C1 segment of cervical spinal cord (tissue), 14 donors: ENCODE results near the gene PSMD3.
"Not testable (repeated sequence)": the region's sequence is repeated elsewhere in the genome, so short reads cannot be mapped to it uniquely, and the experiment has no call there.

Experiments used
- DNase-seq, 14 donors: peaks; one replicate each; lab custom pipeline; 2025; lab: John Stamatoyannopoulos, UW

PSMD3 gene

DNA sequence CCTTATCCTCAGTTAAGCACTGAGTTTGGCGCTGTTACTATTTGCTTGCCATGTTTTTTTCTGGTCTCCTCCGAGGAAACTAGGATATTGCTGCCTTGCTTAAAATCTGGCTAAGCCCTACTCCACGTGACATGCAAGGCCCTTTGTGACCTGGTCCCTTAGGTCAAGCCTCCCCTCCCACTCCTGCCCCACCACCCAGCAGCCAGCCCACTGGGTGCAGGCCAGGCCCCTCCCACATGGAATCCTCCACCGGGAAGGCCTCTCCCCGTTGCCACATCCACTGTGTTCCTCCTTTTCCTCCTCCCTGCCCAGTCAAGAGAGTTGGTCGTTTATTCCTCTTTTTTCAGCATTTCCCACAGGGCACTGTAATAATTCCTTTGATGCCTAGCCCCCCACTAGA lies 16.2 kb downstream of the PSMD3 start:
- no peak for DNase-seq

DNA sequence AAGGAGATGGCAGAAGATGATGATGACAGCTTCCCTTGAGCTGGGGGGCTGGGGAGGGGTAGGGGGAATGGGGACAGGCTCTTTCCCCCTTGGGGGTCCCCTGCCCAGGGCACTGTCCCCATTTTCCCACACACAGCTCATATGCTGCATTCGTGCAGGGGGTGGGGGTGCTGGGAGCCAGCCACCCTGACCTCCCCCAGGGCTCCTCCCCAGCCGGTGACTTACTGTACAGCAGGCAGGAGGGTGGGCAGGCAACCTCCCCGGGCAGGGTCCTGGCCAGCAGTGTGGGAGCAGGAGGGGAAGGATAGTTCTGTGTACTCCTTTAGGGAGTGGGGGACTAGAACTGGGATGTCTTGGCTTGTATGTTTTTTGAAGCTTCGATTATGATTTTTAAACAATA lies 16.9 kb downstream of the PSMD3 start:
- DNase-seq, result no peak

DNA sequence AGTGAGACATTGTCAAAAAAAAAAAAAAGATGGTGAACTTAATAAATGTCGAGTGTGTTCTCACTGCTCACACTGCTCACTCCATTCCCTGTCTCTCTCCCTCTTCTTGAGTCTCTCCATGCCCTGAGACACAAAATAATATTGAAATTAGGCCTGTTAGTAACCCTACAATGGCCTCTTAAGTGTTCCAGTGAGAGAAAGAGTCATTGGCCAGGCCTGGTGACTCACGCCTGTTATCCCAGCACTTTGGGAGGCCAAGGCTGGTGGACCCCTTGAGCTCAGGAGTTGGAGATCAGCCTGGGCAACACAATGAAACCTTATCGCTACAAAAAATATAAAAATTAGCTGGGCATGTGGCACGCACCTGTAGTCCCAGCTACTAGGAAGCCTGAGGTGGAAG lies 18.5 kb downstream of the PSMD3 start:
- no peak for DNase-seq

DNA sequence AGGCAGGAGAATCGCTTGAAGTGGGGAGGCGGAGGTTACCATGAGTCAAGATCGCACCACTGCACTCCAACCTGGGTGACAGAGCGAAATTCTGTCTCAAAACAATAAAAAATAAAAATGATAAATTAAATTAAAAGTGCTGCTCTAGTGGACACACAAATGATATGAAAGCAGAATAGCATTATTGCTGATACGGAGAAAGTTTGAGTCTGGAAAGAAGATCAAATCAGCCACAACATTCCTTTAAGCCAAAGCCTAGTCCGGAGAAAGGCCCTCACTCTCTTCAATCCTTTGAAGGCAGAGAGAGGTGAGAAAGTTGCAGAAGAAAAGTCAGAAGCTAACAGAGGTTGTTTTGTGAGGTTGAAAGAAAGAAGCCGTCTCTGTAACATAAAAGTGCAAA lies 19.6 kb downstream of the PSMD3 start:
- DNase-seq, result no peak

DNA sequence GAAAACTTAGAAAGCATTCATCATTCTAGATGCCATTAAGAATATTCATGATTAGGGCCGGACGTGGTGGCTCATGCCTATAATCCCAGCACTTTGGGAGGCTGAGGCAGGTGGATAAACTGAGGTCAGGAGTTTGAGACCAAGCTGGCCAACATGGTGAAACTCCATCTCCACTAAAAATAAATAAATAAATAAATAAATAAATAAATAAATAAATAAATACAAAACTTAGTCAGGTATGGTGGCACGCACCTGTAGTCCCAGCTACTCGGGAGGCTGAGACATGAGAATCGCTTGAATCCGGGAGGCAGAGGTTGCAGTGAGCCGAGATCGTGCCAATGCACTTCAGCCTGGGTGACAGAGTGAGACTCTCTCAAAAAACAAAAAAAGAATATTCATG lies 20.7 kb downstream of the PSMD3 start:
- not testable (repeated sequence) for DNase-seq

DNA sequence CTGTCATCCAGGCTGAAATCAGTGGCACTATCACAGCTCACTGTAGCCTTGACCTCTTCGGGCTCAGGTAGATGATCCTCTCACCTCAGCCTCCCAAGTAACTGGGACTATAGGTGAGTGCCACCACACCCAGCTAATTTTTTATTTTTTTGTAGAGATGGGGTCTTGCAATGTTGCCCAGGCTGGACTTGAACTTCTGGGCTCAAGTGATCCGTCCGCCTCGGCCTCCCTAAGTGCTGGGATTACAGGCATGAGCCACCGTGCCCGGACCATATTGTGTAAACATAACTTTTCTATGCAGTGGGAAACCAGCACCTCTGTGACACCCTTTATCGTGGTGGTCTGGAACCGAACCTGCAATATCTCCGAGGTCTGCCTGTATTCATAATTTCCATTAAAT lies 23.5 kb downstream of the PSMD3 start:
- no peak for DNase-seq

DNA sequence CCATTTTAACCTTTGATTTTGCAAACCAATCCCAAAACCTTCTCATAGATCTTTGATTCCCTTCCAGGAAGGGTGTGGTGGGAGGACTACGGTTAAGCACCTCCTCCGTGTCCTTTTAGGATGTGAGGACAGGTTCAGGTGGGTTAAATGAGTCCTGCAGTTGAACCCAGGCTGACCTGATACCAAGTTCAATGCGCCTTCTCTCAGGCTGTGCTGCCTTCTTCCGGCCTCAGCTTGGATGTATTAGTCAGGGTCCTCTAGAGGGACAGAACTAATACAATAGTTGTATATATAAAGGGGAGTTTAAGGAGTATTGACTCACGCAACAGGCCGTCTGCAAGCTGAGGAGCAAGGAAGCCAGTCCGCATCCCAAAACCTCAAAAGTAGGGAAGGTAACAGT lies 24.1 kb downstream of the PSMD3 start:
- no peak for DNase-seq

DNA sequence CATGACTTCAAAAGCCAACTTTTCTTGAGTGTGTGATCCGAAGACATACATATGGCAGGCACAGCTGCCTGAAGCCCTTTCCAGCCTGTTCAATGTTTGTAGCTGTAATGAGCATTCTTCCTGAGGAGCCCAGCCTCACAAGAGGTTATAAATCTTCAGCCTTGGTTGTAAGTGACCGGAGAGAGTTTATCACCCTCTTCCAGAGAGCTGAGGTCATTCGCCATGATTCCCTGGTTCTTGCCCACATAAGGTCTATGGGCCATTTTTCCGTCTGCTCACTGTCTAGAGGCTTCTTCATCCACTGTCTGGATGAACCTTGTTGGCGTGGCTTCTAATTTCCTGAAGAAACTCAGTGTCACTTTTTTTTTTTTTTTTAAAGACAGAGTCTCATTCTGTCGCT lies 24.9 kb downstream of the PSMD3 start:
- DNase-seq, result no peak

DNA sequence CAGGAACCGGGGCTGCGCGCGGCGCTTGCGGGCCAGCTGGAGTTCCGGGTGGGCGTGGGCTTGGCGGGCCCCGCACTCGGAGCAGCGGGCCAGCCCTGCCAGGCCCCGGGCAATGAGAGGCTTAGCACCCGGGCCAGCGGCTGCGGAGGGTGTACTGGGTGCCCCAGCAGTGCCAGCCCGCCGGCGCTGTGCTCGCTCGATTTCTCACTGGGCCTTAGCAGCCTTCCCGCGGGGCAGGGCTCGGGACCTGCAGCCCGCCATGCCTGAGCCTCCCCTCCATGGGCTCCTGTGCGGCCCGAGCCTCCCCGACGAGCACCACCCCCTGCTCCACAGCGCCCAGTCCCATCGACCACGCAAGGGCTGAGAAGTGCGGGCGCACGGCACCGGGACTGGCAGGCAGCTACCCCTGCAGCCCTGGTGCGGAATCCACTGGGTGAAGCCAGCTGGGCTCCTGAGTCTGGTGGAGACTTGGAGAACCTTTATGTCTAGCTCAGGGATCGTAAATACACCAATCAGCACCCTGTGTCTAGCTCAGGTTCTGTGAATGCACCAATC lies 30.4 kb downstream of the PSMD3 start:
- not testable (repeated sequence) for DNase-seq

DNA sequence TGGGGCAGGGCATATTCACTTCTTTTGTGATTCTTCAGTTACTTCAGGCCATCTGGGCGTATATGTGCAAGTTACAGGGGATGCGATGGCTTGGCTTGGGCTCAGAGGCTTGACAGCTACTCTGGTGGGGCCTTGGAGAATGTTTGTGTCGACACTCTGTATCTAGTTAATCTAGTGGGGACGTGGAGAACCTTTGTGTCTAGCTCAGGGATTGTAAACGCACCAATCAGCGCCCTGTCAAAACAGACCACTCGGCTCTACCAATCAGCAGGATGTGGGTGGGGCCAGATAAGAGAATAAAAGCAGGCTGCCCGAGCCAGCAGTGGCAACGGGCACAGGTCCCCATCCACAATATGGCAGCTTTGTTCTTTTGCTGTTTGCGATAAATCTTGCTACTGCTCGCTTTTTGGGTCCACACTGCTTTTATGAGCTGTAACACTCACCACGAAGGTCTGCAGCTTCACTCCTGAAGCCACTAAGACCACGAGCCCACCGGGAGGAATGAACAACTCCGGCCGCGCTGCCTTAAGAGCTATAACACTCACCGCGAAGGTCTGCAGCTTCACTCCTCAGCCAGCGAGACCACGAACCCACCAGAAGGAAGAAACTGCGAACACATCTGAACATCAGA lies 31.5 kb downstream of the PSMD3 start:
- not testable (repeated sequence) for DNase-seq

DNA sequence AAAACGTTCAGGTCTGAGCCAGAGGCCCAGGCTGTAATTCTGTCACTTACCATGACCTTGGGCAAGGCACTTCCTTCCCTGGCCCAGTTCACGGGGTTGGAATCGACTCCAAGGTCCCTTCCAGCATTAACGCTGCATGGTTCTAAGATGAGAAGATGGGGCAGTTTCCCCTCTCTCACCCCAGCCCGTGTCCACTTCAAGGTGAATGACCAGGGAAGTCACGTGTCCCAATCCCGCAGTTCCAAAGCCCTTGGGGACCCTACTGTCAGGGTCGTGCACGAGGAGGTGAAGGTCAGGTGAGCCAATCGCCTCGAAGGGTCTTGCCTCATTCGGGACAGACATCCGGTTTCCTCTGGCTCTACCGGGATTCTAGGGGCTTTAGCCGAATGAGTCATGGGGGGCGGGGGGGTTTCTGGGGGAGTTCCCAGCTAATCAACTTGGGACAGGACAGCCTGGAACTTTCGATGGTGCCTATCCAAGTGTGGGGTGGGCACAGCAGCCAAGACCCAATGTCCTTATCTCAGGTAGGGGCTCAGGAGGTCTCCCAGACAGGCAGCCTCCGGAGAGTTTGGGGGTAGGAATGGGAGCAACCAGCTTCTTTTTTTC lies 33.9 kb downstream of the PSMD3 start:
- DNase-seq, result no peak

DNA sequence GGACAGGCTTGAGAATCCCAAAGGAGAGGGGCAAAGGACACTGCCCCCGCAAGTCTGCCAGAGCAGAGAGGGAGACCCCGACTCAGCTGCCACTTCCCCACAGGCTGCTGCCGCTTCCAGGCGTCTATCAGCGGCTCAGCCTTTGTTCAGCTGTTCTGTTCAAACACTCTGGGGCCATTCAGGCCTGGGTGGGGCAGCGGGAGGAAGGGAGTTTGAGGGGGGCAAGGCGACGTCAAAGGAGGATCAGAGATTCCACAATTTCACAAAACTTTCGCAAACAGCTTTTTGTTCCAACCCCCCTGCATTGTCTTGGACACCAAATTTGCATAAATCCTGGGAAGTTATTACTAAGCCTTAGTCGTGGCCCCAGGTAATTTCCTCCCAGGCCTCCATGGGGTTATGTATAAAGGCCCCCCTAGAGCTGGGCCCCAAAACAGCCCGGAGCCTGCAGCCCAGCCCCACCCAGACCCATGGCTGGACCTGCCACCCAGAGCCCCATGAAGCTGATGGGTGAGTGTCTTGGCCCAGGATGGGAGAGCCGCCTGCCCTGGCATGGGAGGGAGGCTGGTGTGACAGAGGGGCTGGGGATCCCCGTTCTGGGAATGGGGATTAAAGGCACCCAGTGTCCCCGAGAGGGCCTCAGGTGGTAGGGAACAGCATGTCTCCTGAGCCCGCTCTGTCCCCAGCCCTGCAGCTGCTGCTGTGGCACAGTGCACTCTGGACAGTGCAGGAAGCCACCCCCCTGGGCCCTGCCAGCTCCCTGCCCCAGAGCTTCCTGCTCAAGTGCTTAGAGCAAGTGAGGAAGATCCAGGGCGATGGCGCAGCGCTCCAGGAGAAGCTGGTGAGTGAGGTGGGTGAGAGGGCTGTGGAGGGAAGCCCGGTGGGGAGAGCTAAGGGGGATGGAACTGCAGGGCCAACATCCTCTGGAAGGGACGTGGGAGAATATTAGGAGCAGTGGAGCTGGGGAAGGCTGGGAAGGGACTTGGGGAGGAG lies 34.7 kb downstream of the PSMD3 start, which contains the start of gene CSF3:
Gene CSF3, plus strand, starts transcription at position 436 of the 993 bp plus-strand sequence. Its CDS starts 35 bp downstream, at position 471.
- DNase-seq, result no peak

DNA sequence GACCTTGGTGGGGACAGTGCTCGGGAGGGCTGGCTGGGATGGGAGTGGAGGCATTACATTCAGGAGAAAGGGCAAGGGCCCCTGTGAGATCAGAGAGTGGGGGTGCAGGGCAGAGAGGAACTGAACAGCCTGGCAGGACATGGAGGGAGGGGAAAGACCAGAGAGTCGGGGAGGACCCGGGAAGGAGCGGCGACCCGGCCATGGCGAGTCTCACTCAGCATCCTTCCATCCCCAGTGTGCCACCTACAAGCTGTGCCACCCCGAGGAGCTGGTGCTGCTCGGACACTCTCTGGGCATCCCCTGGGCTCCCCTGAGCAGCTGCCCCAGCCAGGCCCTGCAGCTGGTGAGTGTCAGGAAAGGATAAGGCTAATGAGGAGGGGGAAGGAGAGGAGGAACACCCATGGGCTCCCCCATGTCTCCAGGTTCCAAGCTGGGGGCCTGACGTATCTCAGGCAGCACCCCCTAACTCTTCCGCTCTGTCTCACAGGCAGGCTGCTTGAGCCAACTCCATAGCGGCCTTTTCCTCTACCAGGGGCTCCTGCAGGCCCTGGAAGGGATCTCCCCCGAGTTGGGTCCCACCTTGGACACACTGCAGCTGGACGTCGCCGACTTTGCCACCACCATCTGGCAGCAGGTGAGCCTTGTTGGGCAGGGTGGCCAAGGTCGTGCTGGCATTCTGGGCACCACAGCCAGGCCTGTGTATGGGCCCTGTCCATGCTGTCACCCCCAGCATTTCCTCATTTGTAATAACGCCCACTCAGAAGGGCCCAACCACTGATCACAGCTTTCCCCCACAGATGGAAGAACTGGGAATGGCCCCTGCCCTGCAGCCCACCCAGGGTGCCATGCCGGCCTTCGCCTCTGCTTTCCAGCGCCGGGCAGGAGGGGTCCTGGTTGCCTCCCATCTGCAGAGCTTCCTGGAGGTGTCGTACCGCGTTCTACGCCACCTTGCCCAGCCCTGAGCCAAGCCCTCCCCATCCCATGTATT lies 35.7 kb downstream of the PSMD3 start:
- no peak for DNase-seq

DNA sequence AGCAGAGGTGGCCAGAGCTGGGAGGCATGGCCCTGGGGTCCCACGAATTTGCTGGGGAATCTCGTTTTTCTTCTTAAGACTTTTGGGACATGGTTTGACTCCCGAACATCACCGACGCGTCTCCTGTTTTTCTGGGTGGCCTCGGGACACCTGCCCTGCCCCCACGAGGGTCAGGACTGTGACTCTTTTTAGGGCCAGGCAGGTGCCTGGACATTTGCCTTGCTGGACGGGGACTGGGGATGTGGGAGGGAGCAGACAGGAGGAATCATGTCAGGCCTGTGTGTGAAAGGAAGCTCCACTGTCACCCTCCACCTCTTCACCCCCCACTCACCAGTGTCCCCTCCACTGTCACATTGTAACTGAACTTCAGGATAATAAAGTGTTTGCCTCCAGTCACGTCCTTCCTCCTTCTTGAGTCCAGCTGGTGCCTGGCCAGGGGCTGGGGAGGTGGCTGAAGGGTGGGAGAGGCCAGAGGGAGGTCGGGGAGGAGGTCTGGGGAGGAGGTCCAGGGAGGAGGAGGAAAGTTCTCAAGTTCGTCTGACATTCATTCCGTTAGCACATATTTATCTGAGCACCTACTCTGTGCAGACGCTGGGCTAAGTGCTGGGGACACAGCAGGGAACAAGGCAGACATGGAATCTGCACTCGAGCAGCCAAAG lies 36.9 kb downstream of the PSMD3 start:
- no peak for DNase-seq

DNA sequence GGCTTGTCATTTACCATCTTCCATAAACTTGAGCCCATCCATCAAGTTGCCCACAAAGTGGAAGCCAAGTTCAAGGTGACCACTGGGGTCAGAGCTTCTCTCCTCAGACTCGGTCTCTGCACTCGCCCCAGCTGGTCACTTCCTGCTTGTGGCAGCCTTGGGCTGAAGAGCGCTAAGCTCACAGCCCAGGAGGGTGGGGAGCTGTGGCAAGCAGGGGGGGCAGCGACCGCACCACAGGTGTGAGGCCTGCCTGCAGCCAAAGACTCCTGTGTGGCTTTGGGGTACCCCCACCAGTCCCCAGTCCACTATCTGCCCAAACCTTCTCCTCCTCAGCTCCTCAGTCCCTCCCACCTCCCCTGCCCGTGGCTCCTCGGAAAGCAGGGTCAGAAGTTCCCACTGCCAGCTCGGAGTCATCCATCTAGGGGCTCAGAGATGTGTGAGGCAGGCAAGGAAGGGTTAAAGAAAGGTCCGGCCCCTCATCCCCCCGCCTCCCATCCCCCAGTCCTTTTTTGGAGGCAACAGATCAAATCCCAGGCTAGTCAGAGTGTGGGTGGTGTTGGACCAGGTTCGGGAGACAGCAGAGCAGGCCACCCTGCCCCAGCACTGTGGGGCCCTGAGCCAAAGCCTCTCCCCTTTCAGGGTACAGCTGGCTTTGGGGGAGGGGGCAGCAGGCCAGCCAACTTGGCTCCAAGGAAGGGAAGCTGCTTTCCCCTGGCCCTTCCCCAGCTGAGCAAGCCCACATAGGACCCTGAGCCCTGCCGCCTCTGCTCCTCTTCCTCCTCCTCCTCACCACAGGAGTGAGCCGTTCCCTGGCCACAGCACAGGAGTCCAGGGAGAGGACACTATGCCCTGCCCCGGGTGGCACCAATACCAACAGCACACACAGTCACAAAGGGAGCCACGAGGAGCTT lies 37.9 kb downstream of the PSMD3 start:
- no peak for DNase-seq

DNA sequence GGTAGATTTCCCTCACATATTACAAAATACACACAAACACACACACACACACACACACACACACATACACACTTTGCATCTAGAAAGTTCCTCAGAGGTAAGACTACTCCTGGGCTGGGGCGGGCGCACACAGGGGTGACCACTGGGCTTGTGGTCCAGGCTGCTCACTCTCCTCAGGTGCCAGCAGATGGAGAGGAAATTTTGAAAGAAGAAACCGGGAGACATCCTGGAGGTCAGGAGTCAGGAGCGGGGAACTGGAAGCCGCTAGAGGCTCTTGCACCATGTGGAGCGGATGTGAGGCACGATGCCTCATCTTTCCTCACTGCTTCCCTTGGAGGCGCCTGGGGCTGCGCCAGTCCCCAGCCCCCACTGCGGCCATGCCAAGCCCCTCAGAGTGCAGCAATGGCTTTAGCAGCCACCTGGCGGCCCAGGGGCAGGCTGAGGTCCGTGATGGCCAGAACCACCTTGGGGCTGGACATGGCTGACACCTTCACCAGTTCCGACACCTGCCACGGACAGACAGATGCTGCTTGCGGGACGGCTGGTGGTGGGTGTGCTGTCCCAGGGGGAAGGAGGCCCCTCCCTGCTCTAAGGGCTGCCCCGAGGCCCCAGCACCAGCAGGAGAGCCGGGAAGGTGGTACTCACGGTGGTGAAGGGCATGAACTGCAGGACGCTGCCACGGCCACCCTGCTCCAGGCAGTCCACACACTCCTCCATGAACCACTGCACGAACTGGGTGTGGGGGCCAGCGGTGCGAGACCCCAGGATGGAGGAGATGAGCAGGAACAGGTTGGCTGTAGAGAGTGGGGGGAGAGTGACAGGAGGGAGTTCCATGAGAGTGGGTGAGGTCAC lies 38.8 kb downstream of the PSMD3 start:
- DNase-seq, result no peak

DNA sequence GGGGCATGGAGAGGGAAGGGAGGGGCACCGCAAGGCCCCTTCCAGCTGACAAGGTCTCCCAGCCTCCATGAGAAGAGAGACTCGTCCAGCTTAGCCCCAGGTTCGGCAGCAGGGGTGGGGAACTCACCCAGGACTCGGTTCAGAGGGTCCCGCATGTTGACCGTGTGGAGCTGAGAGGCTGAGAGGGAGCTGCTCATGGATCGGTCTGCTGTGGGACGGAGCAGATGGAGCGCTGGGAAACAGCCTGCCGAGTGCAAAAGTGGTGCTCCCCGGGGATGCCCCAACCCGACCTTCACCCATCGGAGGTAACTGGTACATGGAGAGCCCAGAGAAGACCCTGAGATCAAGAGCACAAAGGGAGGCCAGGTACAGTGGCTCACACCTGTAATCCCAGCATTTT lies 39.5 kb downstream of the PSMD3 start:
- DNase-seq, result no peak

DNA sequence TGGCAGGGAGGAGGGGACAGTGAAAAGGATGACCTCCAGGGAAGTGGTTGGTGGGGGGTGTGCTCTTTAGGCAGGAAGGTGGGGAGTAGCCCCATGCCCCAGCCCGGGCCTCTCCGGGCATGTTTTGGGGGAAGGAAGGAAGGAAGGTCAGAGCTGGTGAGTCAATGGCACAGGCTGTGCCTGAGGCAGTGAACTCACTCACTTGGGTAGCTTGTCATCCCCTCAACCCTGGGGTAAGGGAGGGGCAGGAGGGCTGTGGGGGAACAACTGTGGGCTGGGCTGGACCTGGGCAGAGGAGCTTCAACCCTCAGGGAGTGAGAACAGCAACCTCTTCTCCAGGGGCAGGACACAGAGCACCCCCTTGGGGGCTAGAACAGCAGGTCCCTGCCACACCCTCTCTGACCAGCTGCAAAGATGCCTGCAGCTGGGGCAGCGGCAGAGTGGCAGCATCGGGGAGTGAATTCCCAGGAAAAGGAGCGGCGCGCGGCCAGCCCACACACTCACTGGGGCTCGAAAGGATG lies 40.9 kb downstream of the PSMD3 start:
- DNase-seq, result peak in 2 of 14 donors; percentile 37 to 75
